ENCODE results near the gene PRR20D. TPM values are rescaled to one million over a fixed set of nuclear protein-coding genes. Genes with fewer than 3 reads are reported as not detected.

Gene PRR20D
- total RNA-seq, 5 donors from 2014 or later (not counting 1 experiment from before 2014, with no cell fraction given): not detected

GRCh38 chr13:57191667-57192066 is 31.2 kb downstream of the PRR20D start:
- Histone ChIP-seq H3K27me3 (replicated peaks in 1 of 2; ENCODE audit: control insufficient read depth in 2 of 2, extremely low read depth in 1 of 2, insufficient read depth in 2 of 2, low read length in 1 of 2) (no peaks in the 10 kb centered on the region), H3K27ac (ENCODE audit: low read length) (no peak overlapping the region), H3K36me3 (ENCODE audit: control insufficient read depth in 2 of 2, extremely low read depth in 1 of 2, insufficient read depth in 1 of 2, low read length in 1 of 2) (no peaks in the 10 kb centered on the region), H3K4me3 (ENCODE audit: control insufficient read depth in 1 of 2, extremely low read depth in 1 of 2, low read length in 1 of 2) (no peak overlapping the region), H3K9me3 (no peaks in the 10 kb centered on the region), H3K4me1 (ENCODE audit: control insufficient read depth in 1 of 2, extremely low read depth in 1 of 2, insufficient read depth in 2 of 2, low read length in 2 of 2) (no peaks in the 10 kb centered on the region)
- H3K36me3 Mint-ChIP-seq: no peaks in the 10 kb centered on the region
- WGBS (ENCODE audit: insufficient coverage): no CpG with 5 or more reads among the region's 1 CpG
- DNase-seq: no peak
- no peaks in the 10 kb centered on the region for H3K4me1 Mint-ChIP-seq
- ChIA-PET POLR2A (no interaction called here), CTCF (no interaction called here)
- no peaks in the 10 kb centered on the region for H3K27me3 Mint-ChIP-seq
- no peak overlapping the region for H3K27ac Mint-ChIP-seq
- ATAC-seq (replicated peaks in 1 of 4): no peak
- peaks cover 0 to 5% (median 0%) of the 10 kb centered on the region in 3 donors for H3K9me3 Mint-ChIP-seq
- no peak overlapping the region for H3K4me3 Mint-ChIP-seq

- ATAC-seq (replicated peaks in 1 of 4) (no peak), DNase-seq (no peak)
- no CpG with 5 or more reads among the region's 1 CpG for WGBS (ENCODE audit: insufficient coverage)
- Mint-ChIP-seq H3K36me3 (no peaks in the 10 kb centered on the region), H3K27me3 (no peaks in the 10 kb centered on the region), H3K4me3 (no peak overlapping the region), H3K9me3 (peaks cover 8 to 10% (median 10%) of the 10 kb centered on the region in 3 donors), H3K4me1 (no peaks in the 10 kb centered on the region), H3K27ac (no peak overlapping the region)
- peaks cover 4% of the 10 kb centered on the region for H3K9me3 ChIP-seq
- no peaks in the 10 kb centered on the region for H3K27me3 ChIP-seq (replicated peaks in 1 of 2; ENCODE audit: control insufficient read depth in 2 of 2, extremely low read depth in 1 of 2, insufficient read depth in 2 of 2, low read length in 1 of 2)
- H3K36me3 ChIP-seq (ENCODE audit: control insufficient read depth in 2 of 2, extremely low read depth in 1 of 2, insufficient read depth in 1 of 2, low read length in 1 of 2): no peaks in the 10 kb centered on the region
- POLR2A ChIA-PET: no interaction called here
- no peak overlapping the region for H3K4me3 ChIP-seq (ENCODE audit: control insufficient read depth in 1 of 2, extremely low read depth in 1 of 2, low read length in 1 of 2)
- CTCF ChIA-PET: no interaction called here
- H3K27ac ChIP-seq (ENCODE audit: low read length): no peak overlapping the region
- H3K4me1 ChIP-seq (ENCODE audit: control insufficient read depth in 1 of 2, extremely low read depth in 1 of 2, insufficient read depth in 2 of 2, low read length in 2 of 2): no peaks in the 10 kb centered on the region
Measured at GRCh38 chr13:57212989-57213388, 52.6 kb downstream of the PRR20D start.

Other genes with a start within 250 kb of the PRR20D start
- not detected for gene PRR20A, start 19.7 kb upstream of the PRR20D start, total RNA-seq
- gene PRR20B, start 13.1 kb upstream of the PRR20D start, total RNA-seq: not detected
- gene PRR20C, start 6.6 kb upstream of the PRR20D start, total RNA-seq: not detected
- gene PRR20E, start 6.6 kb downstream of the PRR20D start, total RNA-seq: not detected

Data from T-cell (primary cell).